B cell (primary cell): ENCODE measurements around the gene ADIG.

Experiments
- CTCF ChIP-seq: fragments of 200-600 bp; IDR thresholded peaks from one replicate; pipeline ENCODE4 v1.8.0; 2022; ENCODE audit warnings: antibody characterized with exemption, mild to moderate bottlenecking
- EZH2 ChIP-seq: IDR thresholded peaks from 2 replicates; pipeline ENCODE4 v1.6.1; 2012; ENCODE audit warnings: borderline replicate concordance, low read depth, mild to moderate bottlenecking, moderate library complexity, low read length; ENCODE audit not compliant: insufficient read depth, poor library complexity, severe bottlenecking

- TF ChIP-seq CTCF: no peak
- TF ChIP-seq EZH2: no peak
Measured at GRCh38 chr20:38569747-38570525, 11.1 kb upstream of the ADIG start.
